HCT116 (cell line): ENCODE results near the gene ADAMTS6.

Source experiments
- CEBPB ChIP-seq: IDR thresholded peaks from 2 replicates; pipeline ENCODE4 v1.6.1; 2012; ENCODE audit warnings: low read depth
- ELF1 ChIP-seq: IDR thresholded peaks from 2 replicates; pipeline ENCODE4 v1.6.1; 2012; ENCODE audit warnings: low read depth, borderline replicate concordance
- EZH2 ChIP-seq: fragments of 200-600 bp; sonication (generic); IDR thresholded peaks from 2 replicates; pipeline ENCODE4 v1.6.1; 2017; ENCODE audit warnings: antibody characterized with exemption, mixed run types
- EZH2phosphoT487 ChIP-seq: fragments of 200-600 bp; IDR thresholded peaks from 2 replicates; pipeline ENCODE4 v1.6.1; 2018; ENCODE audit warnings: antibody characterized with exemption, borderline replicate concordance
- JUND ChIP-seq: IDR thresholded peaks from 2 replicates; pipeline ENCODE4 v1.6.1; 2012
- POLR2A ChIP-seq: IDR thresholded peaks from 2 replicates; pipeline ENCODE4 v1.7.0; 2011; ENCODE audit warnings: borderline replicate concordance; ENCODE audit not compliant: insufficient read depth, insufficient read length; ENCODE audit errors: extremely low read depth
- POLR2AphosphoS5 ChIP-seq: IDR thresholded peaks from 2 replicates; pipeline ENCODE4 v1.6.1; 2011; ENCODE audit warnings: mild to moderate bottlenecking, low read depth, low read length, moderate library complexity
- RAD21 ChIP-seq: IDR thresholded peaks from 2 replicates; pipeline ENCODE4 v1.6.1; 2012; ENCODE audit warnings: low read depth, mild to moderate bottlenecking
- TF ChIP-seq, protein P1 (sequence below), 3 experiments: fragments of 200-600 bp in 1 of 3; sonication (generic) in 1 of 3; IDR thresholded peaks in 2 of 3; conservative IDR thresholded peaks in 1 of 3; 2 replicates each; pipeline ENCODE4 v1.5.1; 2012 to 2017; ENCODE audit warnings: low read depth in 2 of 3, low read length in 2 of 3, antibody characterized with exemption in 1 of 3, borderline replicate concordance in 1 of 3, control low read depth in 1 of 3, mild to moderate bottlenecking in 1 of 3, mixed read lengths in 1 of 3, mixed run types in 1 of 3, moderate library complexity in 1 of 3; ENCODE audit not compliant: insufficient read depth in 1 of 3

DNA sequence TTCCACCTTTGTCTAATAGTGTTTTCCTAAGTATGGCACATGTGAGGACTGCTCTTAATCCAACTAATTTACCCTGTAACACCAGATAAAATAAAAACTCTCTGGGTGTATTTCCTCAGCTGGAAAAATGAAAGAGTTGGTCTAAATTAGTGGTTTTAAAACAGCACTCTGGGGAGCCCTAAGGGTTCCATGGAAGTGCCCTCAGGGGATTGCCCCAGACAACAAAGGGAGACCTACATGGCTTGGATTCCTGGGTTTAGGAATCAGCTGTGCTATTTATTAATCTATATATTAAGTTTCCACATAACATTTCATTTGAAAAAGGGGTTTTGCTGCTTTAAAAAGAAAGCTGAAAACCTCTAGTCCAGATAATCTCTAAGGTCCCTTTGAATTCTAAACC, 20.2 kb downstream of the ADAMTS6 start:
- TF ChIP-seq, protein P1, sequence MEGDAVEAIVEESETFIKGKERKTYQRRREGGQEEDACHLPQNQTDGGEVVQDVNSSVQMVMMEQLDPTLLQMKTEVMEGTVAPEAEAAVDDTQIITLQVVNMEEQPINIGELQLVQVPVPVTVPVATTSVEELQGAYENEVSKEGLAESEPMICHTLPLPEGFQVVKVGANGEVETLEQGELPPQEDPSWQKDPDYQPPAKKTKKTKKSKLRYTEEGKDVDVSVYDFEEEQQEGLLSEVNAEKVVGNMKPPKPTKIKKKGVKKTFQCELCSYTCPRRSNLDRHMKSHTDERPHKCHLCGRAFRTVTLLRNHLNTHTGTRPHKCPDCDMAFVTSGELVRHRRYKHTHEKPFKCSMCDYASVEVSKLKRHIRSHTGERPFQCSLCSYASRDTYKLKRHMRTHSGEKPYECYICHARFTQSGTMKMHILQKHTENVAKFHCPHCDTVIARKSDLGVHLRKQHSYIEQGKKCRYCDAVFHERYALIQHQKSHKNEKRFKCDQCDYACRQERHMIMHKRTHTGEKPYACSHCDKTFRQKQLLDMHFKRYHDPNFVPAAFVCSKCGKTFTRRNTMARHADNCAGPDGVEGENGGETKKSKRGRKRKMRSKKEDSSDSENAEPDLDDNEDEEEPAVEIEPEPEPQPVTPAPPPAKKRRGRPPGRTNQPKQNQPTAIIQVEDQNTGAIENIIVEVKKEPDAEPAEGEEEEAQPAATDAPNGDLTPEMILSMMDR (IDR thresholded peaks at IDR 0.05 in 2 of 3, conservative IDR thresholded peaks at IDR 0.05 in 1 of 3; ENCODE audit: borderline replicate concordance in 1 of 3, insufficient read depth in 1 of 3, low read depth in 2 of 3, low read length in 2 of 3): no peak
- TF ChIP-seq CEBPB (no peak), POLR2A (no peak), EZH2phosphoT487 (no peak), RAD21 (no peak), POLR2AphosphoS5 (no peak), ELF1 (no peak), JUND (no peak), EZH2 (no peak)
